ENCODE results near the gene ACP7. TPM values are rescaled to one million over a fixed set of nuclear protein-coding genes. Genes with fewer than 3 reads are reported as not detected.
"Not testable (repeated sequence)": the region's sequence is repeated elsewhere in the genome, so short reads cannot be mapped to it uniquely, and the experiment has no call there.

The ACP7 gene
- total and polyA plus RNA-seq, 8 donors, result 0.13 to 0.23 (median 0.18) TPM; not detected in 2

DNA sequence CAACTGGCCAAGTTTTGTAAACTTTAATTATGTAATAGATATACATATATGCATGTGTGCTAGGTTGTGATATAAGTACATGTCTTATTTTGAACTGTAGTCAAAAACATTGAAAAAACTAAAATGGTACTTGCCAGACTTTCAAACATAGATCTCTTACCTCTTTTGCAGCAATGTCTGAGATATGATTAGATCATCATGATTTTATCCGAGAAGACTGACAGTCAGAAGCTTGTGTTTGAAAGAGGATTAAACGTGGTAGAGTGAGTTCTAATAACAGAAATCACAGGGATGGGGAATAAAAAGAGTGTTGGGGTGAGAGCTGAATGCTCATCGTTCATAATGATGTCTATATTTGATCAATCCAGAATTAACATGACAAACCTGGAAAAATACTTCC is 18.2 kb upstream of the ACP7 start:
- no peaks in the 10 kb centered on the region for H3K36me3 ChIP-seq
- no peaks in the 10 kb centered on the region for H3K4me1 ChIP-seq
- intact Hi-C loops (cut with DNase I), result no loop called here
- no peak overlapping the region for H3K27ac ChIP-seq
- ATAC-seq, result no peak
- H3K27me3 ChIP-seq, result peaks cover 0 to 3% of the 10 kb centered on the region in 2 donors
- TF ChIP-seq, protein P1, sequence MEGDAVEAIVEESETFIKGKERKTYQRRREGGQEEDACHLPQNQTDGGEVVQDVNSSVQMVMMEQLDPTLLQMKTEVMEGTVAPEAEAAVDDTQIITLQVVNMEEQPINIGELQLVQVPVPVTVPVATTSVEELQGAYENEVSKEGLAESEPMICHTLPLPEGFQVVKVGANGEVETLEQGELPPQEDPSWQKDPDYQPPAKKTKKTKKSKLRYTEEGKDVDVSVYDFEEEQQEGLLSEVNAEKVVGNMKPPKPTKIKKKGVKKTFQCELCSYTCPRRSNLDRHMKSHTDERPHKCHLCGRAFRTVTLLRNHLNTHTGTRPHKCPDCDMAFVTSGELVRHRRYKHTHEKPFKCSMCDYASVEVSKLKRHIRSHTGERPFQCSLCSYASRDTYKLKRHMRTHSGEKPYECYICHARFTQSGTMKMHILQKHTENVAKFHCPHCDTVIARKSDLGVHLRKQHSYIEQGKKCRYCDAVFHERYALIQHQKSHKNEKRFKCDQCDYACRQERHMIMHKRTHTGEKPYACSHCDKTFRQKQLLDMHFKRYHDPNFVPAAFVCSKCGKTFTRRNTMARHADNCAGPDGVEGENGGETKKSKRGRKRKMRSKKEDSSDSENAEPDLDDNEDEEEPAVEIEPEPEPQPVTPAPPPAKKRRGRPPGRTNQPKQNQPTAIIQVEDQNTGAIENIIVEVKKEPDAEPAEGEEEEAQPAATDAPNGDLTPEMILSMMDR (IDR thresholded peaks at IDR 0.05), result no peak
- no peak for DNase-seq
- H3K4me3 ChIP-seq, result no peak overlapping the region
- no peaks in the 10 kb centered on the region for H3K9me3 ChIP-seq

DNA sequence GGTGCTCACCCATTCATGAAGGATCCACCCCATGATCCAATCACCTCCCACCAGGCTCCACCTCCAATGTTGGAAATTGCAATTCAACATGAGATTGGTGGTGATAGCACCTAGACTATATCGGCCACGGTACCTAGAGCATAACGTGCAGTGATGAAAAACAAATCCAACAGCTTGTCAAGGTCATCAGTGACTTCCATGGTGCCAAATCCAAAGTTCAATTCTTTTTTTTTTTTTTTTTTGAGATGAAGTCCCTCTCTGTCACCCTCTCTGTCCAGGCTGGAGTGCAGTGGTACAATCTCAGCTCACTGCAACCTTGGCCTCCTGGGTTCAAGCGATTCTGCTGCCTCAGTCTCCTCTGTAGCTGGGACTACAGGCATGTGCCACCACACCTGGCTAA is 17.1 kb upstream of the ACP7 start:
- Histone ChIP-seq H3K9me3 (no peaks in the 10 kb centered on the region), H3K27me3 (peaks cover 0 to 3% of the 10 kb centered on the region in 2 donors), H3K4me3 (no peak overlapping the region), H3K27ac (no peak overlapping the region), H3K36me3 (no peaks in the 10 kb centered on the region), H3K4me1 (no peaks in the 10 kb centered on the region)
- intact Hi-C loops (cut with DNase I), result no loop called here
- no peak for ATAC-seq
- no peak for DNase-seq
- TF ChIP-seq, protein P1 (IDR thresholded peaks at IDR 0.05), result no peak

DNA sequence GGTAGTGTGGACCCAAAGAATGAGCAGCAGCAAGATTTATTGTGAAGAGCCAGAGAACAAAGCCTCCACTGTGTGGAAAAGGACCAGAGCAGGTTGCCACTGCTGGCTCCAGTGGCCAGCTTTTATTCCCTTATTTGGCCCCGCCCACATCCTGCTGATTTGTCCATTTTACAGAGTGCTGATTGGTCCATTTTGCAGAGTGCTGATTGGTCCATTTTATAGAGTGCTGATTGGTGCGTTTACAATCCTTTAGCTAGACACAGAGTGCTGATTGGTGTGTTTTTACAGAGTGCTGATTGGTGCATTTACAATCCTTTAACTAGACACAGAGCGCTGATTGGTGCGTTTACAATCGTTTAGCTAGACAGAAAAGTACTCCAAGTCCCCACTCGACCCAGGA is 15.9 kb upstream of the ACP7 start:
- H3K9me3 ChIP-seq; ATAC-seq; H3K36me3 ChIP-seq; DNase-seq; H3K4me3 ChIP-seq; H3K27ac ChIP-seq; intact Hi-C loops (cut with DNase I); H3K4me1 ChIP-seq; H3K27me3 ChIP-seq: not testable (repeated sequence)

DNA sequence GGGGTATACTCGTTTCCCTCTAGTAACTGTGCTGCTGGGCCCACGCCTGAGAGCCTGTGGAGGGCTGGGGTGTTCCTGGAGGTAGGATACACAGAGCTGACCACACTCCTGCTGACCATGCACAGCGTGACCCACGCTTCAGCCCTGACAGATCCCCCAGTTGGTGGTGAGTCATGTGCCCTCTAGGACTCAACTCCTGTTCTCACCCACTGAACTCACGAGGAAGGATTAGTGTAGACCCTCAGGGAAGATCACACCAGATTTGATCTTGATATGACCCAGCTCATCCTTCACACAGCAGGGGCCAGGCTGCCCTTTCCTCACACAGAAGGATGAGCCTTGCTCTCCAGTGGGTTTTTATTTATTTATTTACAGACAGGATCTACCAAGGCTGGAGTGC is 13.3 kb upstream of the ACP7 start:
- intact Hi-C loops (cut with DNase I), result no loop called here
- no peak for DNase-seq
- H3K36me3 ChIP-seq, result no peaks in the 10 kb centered on the region
- peaks cover 0 to 3% of the 10 kb centered on the region in 2 donors for H3K27me3 ChIP-seq
- TF ChIP-seq, protein P1 (IDR thresholded peaks at IDR 0.05), result no peak
- ATAC-seq, result no peak
- no peak overlapping the region for H3K4me3 ChIP-seq
- no peaks in the 10 kb centered on the region for H3K4me1 ChIP-seq
- H3K27ac ChIP-seq, result no peak overlapping the region
- H3K9me3 ChIP-seq, result no peaks in the 10 kb centered on the region

DNA sequence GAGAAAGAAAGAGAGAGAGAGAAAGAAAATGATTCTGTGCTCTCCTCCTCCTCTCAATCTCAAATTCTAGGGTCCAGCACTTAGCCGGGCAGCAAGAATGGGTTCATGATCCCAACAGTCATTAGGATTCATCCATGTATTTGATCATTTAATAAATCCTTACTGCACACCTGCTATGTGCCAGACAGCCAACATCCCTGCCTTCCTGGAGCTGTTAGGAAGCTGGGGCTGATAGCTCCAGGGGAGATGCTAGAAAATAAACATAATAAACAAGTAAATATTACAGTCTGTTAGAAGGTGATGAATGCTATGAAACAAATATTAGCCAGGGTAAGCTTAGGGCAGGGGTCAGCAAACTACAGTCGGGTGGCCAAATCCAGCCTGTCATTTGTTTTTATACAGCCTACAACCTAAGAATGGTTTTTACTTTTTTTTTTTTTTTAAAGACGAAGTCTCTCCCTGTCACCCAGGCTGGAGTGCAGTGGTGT is 9.9 kb upstream of the ACP7 start:
- peaks cover 0 to 24% of the 10 kb centered on the region in 2 donors for H3K27me3 ChIP-seq
- DNase-seq, result no peak
- H3K36me3 ChIP-seq, result no peaks in the 10 kb centered on the region
- TF ChIP-seq, protein P1 (IDR thresholded peaks at IDR 0.05), result no peak
- no peaks in the 10 kb centered on the region for H3K4me1 ChIP-seq
- no peaks in the 10 kb centered on the region for H3K9me3 ChIP-seq
- no peak for ATAC-seq
- intact Hi-C loops (cut with DNase I), result no loop called here
- H3K27ac ChIP-seq, result no peak overlapping the region
- H3K4me3 ChIP-seq, result no peak overlapping the region

DNA sequence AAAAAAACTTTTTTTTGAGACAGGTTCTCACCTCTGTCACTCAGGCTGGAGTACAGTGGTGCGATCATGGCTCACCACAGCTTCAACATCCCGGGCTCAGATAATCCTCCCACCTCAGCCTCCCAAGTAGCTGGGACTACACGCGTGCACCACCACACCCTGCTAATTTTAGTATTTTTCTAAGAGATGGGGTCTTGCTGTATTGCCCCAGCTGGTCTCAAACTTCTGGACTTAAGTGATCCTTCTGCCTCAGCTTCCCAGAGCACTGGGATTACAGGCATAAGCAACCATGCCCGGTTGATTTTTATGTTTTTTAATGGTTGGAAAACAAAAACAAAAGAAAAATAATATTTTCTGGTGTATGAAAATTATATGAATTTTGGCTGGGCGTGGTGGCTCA is 9.2 kb upstream of the ACP7 start:
- no peaks in the 10 kb centered on the region for H3K9me3 ChIP-seq
- no peaks in the 10 kb centered on the region for H3K4me1 ChIP-seq
- ATAC-seq (no peak), DNase-seq (no peak)
- H3K27ac ChIP-seq, result no peak overlapping the region
- H3K27me3 ChIP-seq, result peaks cover 0 to 28% of the 10 kb centered on the region in 2 donors
- H3K4me3 ChIP-seq, result no peak overlapping the region
- TF ChIP-seq, protein P1 (IDR thresholded peaks at IDR 0.05), result no peak
- intact Hi-C loops (cut with DNase I), result no loop called here
- no peaks in the 10 kb centered on the region for H3K36me3 ChIP-seq
